ENCODE measurements around the gene INPP5A. TPM values are rescaled to one million over a fixed set of nuclear protein-coding genes. Genes with fewer than 3 reads are reported as not detected.

INPP5A gene
- total RNA-seq, 4 donors from 2014 or later = 16.9 to 58.2 (median 29.5) TPM

GRCh38 chr10:132758865-132759264, 221.3 kb downstream of the INPP5A start:
- Histone ChIP-seq H3K4me1 (peaks cover 0 to 8% (median 3%) of the 10 kb centered on the region in 3 donors), H3K27ac (no peak overlapping the region), H3K9me3 (no peaks in the 10 kb centered on the region), H3K4me3 (no peak overlapping the region), H3K27me3 (no peaks in the 10 kb centered on the region), H3K36me3 (peaks cover 0 to 84% (median 13%) of the 10 kb centered on the region in 3 donors)
- WGBS, 2 donors = 90 to 98% methylated on average over 9 to 10 of the region's 14 CpGs
- no peak for TF ChIP-seq POLR2A (IDR thresholded peaks at IDR 0.05)
- no peak for TF ChIP-seq CTCF (IDR thresholded peaks at IDR 0.05)
- no peak for DNase-seq
- intact Hi-C loops (cut with DNase I) = no loop called here

GRCh38 chr10:132761395-132762060, 223.9 kb downstream of the INPP5A start:
- Histone ChIP-seq H3K4me3 (no peak overlapping the region), H3K36me3 (peaks cover 0 to 73% (median 7%) of the 10 kb centered on the region in 3 donors), H3K27ac (no peak overlapping the region), H3K4me1 (peaks cover 0 to 10% (median 4%) of the 10 kb centered on the region in 3 donors), H3K9me3 (no peaks in the 10 kb centered on the region), H3K27me3 (no peaks in the 10 kb centered on the region)
- 94% methylated on average over 7 to 10 of the region's 11 CpGs for WGBS, 2 donors
- no peak for DNase-seq
- TF ChIP-seq POLR2A (IDR thresholded peaks at IDR 0.05) = no peak
- no peak for TF ChIP-seq CTCF (IDR thresholded peaks at IDR 0.05)
- intact Hi-C loops (cut with DNase I) = no loop called here

- Histone ChIP-seq H3K27ac (no peak overlapping the region), H3K4me1 (peaks cover 0 to 10% (median 4%) of the 10 kb centered on the region in 3 donors), H3K36me3 (peaks cover 0 to 68% (median 7%) of the 10 kb centered on the region in 3 donors), H3K9me3 (no peaks in the 10 kb centered on the region), H3K27me3 (no peaks in the 10 kb centered on the region), H3K4me3 (no peak overlapping the region)
- intact Hi-C loops (cut with DNase I) = no loop called here
- WGBS, 2 donors = 72 to 79% methylated on average over 6 of the region's 6 CpGs
- TF ChIP-seq POLR2A (IDR thresholded peaks at IDR 0.05) (no peak), CTCF (IDR thresholded peaks at IDR 0.05) (no peak)
- no peak for DNase-seq
Observed at GRCh38 chr10:132762267-132762666, 224.7 kb downstream of the INPP5A start.

- Histone ChIP-seq H3K36me3 (peaks cover 0 to 69% (median 7%) of the 10 kb centered on the region in 3 donors), H3K4me3 (no peak overlapping the region), H3K9me3 (no peaks in the 10 kb centered on the region), H3K4me1 (peaks cover 0 to 10% (median 4%) of the 10 kb centered on the region in 3 donors), H3K27me3 (no peaks in the 10 kb centered on the region), H3K27ac (peak overlapping the region in 1 of 4 donors; percentile 55)
- 84 to 93% methylated on average over 3 to 5 of the region's 5 CpGs for WGBS, 2 donors
- DNase-seq = no peak
- intact Hi-C loops (cut with DNase I) = no loop called here
- TF ChIP-seq CTCF (IDR thresholded peaks at IDR 0.05) = no peak
- no peak for TF ChIP-seq POLR2A (IDR thresholded peaks at IDR 0.05)
Observed at GRCh38 chr10:132763545-132763944, 226.0 kb downstream of the INPP5A start.

- no peak for DNase-seq
- intact Hi-C loops (cut with DNase I) = no loop called here
- Histone ChIP-seq H3K27ac (peak overlapping the region in 1 of 4 donors; percentile 55), H3K36me3 (peaks cover 0 to 69% (median 7%) of the 10 kb centered on the region in 3 donors), H3K4me3 (no peak overlapping the region), H3K9me3 (no peaks in the 10 kb centered on the region), H3K27me3 (no peaks in the 10 kb centered on the region), H3K4me1 (peaks cover 0 to 10% (median 4%) of the 10 kb centered on the region in 3 donors)
- WGBS, 2 donors = 77 to 78% methylated on average over 8 to 11 of the region's 11 CpGs
- TF ChIP-seq CTCF (IDR thresholded peaks at IDR 0.05) (no peak), POLR2A (IDR thresholded peaks at IDR 0.05) (no peak)
Observed at GRCh38 chr10:132764108-132764507, 226.5 kb downstream of the INPP5A start.
